PC-9 (cell line): Measurements from ENCODE around the gene TOMM6.

Experiments used
- CTCF ChIP-seq: fragments of 200-600 bp; sonication (generic); conservative IDR thresholded peaks from 2 replicates; pipeline ENCODE4 v1.6.1; 2017; ENCODE audit warnings: mixed run types, antibody characterized with exemption, mild to moderate bottlenecking, moderate library complexity
- EZH2 ChIP-seq: fragments of 200-600 bp; sonication (generic); IDR thresholded peaks from 2 replicates; pipeline ENCODE4 v1.8.0; 2017; ENCODE audit warnings: antibody characterized with exemption, low read depth

DNA sequence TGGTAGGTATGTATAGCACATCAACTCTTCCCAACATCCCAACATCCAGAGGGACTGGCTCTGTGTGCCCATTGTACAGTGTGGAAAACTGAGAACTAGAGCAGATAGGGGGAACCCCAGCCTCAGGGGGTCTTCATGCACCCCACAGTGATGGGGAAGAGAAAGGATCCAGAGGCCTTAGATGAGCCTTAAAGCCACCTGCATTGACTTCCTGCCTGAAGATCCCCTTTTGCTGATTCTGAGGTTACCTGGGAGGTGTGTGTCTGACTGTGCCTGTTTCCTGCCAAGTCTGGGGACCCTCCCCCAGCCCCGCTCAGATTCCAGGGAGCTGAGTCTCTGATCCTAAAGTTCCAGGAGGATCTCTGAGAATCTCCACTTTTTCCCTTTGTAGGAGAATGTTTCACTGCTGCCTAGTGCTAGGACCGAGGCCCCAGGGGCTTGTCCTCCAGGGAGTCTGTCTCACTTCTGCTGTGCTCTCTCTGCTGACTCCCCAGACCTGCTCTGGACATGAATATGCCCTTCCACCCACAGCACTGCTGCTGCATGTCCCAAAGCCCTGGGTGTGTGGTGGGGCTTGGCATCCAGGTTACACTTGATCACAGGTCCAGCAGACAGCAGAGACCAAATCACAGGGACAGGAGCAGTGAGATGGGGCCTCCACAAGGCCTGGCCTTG is 27.5 kb upstream of the TOMM6 start:
- TF ChIP-seq CTCF, result no peak
- TF ChIP-seq EZH2, result no peak
